ENCODE data around the gene MAN1A1.

Gene MAN1A1

GRCh38 chr6:119233312-119233984 lies 116.1 kb downstream of the MAN1A1 start:
- Histone ChIP-seq H4K91ac (ENCODE audit: low read depth, low read length, poor library complexity) (no peak overlapping the region), H3K18ac (ENCODE audit: low read length) (no peak overlapping the region), H3K9ac (ENCODE audit: low read depth, low read length, poor library complexity) (no peak overlapping the region), H4K8ac (ENCODE audit: low read depth, low read length) (no peak overlapping the region), H3K4me3 (ENCODE audit: low read length in 2 of 2) (no peak overlapping the region), H2BK5ac (ENCODE audit: low read length) (no peak overlapping the region), H2AFZ (ENCODE audit: low read length) (no peak overlapping the region), H2BK120ac (ENCODE audit: low read depth, low read length) (no peak overlapping the region), H3K14ac (ENCODE audit: low read length) (no peak overlapping the region), H3K27me3 (ENCODE audit: control insufficient read depth in 3 of 3, insufficient read depth in 3 of 3, low read depth in 1 of 3, low read length in 3 of 3) (no peaks in the 10 kb centered on the region), H2AK5ac (ENCODE audit: low read depth, low read length) (no peak overlapping the region), H3K4ac (ENCODE audit: low read length) (no peak overlapping the region), H3K9me3 (replicated peaks in 1 of 2; ENCODE audit: control insufficient read depth in 2 of 2, insufficient read depth in 1 of 2, low read depth in 1 of 2, low read length in 2 of 2) (peaks cover 4 to 10% of the 10 kb centered on the region in 2 donors), H3K4me1 (ENCODE audit: control insufficient read depth in 2 of 2, insufficient read depth in 1 of 2, low read depth in 1 of 2, low read length in 2 of 2) (no peaks in the 10 kb centered on the region), H3K23ac (ENCODE audit: low read depth, low read length, poor library complexity) (no peak overlapping the region), H3K27ac (replicated peaks; ENCODE audit: low read length) (no peak overlapping the region), H2BK12ac (ENCODE audit: low read length) (no peak overlapping the region), H2BK15ac (ENCODE audit: low read length) (no peak overlapping the region), H3K79me1 (ENCODE audit: low read depth, low read length) (no peaks in the 10 kb centered on the region), H3K36me3 (replicated peaks in 1 of 2; ENCODE audit: control insufficient read depth in 2 of 2, insufficient read depth in 2 of 2, low read length in 2 of 2) (no peaks in the 10 kb centered on the region), H3K4me2 (ENCODE audit: insufficient read depth, low read length, poor library complexity, severe bottlenecking) (no peak overlapping the region)
- DNase-seq (ENCODE audit: low spot score), result no peak
- no CpG with 5 or more reads among the region's 2 CpGs for WGBS, 2 donors (ENCODE audit: extremely low coverage in 2 of 2, insufficient read length in 2 of 2, insufficient replicate concordance in 1 of 2)

DNA sequence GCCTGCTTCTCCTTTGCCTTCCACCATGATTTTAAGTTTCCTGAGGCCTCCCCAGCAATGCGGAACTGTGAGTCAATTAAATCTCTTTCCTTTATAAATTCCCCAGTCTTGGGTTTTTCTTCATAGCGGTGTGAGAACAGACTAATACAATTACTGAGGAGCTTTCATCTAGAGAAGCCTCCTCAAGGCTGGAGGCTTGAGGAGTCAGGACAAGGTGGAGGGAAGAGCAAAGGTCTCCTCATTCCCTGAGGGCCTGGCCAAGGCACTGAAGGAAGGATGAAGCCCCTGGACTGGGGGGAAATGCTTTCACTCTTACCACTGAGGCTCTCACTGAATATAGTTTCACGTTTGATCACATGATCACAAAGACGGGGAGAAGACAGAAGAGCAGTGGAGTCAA lies 118.2 kb downstream of the MAN1A1 start:
- H3K9ac ChIP-seq (ENCODE audit: low read depth, low read length, poor library complexity), result no peak overlapping the region
- peaks cover 4 to 10% of the 10 kb centered on the region in 2 donors for H3K9me3 ChIP-seq (replicated peaks in 1 of 2; ENCODE audit: control insufficient read depth in 2 of 2, insufficient read depth in 1 of 2, low read depth in 1 of 2, low read length in 2 of 2)
- no peak overlapping the region for H3K14ac ChIP-seq (ENCODE audit: low read length)

DNA sequence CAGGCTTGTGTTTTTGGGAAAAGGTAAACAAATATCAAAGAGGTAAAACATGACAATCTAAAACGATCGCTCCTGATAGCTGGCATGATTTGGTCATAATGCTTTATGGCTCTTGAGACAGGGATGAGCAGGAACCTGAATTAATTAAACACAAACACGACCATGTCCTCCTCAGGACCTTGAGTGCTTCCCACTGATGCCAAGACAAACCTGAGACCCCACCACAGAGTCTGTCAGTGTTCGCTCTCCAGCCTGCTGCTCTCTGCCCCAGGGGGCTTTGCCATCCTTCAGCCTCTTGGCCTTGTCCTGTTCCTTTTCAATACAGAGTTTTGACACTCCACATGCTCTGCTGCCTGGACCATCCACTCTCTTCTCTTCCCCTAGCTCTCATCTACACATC lies 119.4 kb downstream of the MAN1A1 start:
- Histone ChIP-seq H4K8ac (ENCODE audit: low read depth, low read length) (no peak overlapping the region), H3K79me1 (ENCODE audit: low read depth, low read length) (no peaks in the 10 kb centered on the region), H3K14ac (ENCODE audit: low read length) (no peak overlapping the region), H3K23ac (ENCODE audit: low read depth, low read length, poor library complexity) (no peak overlapping the region), H3K4ac (ENCODE audit: low read length) (no peak overlapping the region), H3K9me3 (replicated peaks in 1 of 2; ENCODE audit: control insufficient read depth in 2 of 2, insufficient read depth in 1 of 2, low read depth in 1 of 2, low read length in 2 of 2) (peaks cover 0 to under 1% of the 10 kb centered on the region in 2 donors), H3K4me1 (ENCODE audit: control insufficient read depth in 2 of 2, insufficient read depth in 1 of 2, low read depth in 1 of 2, low read length in 2 of 2) (peaks cover 0 to 9% of the 10 kb centered on the region in 2 donors), H3K18ac (ENCODE audit: low read length) (no peak overlapping the region), H3K27me3 (ENCODE audit: control insufficient read depth in 3 of 3, insufficient read depth in 3 of 3, low read depth in 1 of 3, low read length in 3 of 3) (no peaks in the 10 kb centered on the region), H3K4me3 (ENCODE audit: low read length in 2 of 2) (no peak overlapping the region), H2BK12ac (ENCODE audit: low read length) (no peak overlapping the region), H2AK5ac (ENCODE audit: low read depth, low read length) (no peak overlapping the region), H2BK5ac (ENCODE audit: low read length) (no peak overlapping the region), H2BK15ac (ENCODE audit: low read length) (no peak overlapping the region), H3K36me3 (replicated peaks in 1 of 2; ENCODE audit: control insufficient read depth in 2 of 2, insufficient read depth in 2 of 2, low read length in 2 of 2) (no peaks in the 10 kb centered on the region), H3K4me2 (ENCODE audit: insufficient read depth, low read length, poor library complexity, severe bottlenecking) (no peak overlapping the region), H3K9ac (ENCODE audit: low read depth, low read length, poor library complexity) (no peak overlapping the region), H4K91ac (ENCODE audit: low read depth, low read length, poor library complexity) (no peak overlapping the region), H2BK120ac (ENCODE audit: low read depth, low read length) (no peak overlapping the region), H3K27ac (replicated peaks; ENCODE audit: low read length) (no peak overlapping the region), H2AFZ (ENCODE audit: low read length) (no peak overlapping the region)
- no peak for DNase-seq (ENCODE audit: low spot score)
- no CpG with 5 or more reads among the region's 4 CpGs for WGBS, 2 donors (ENCODE audit: extremely low coverage in 2 of 2, insufficient read length in 2 of 2, insufficient replicate concordance in 1 of 2)

More for the DNA sequence above, 118.2 kb downstream of the MAN1A1 start:
- Histone ChIP-seq H3K27me3 (ENCODE audit: control insufficient read depth in 3 of 3, insufficient read depth in 3 of 3, low read depth in 1 of 3, low read length in 3 of 3) (no peaks in the 10 kb centered on the region), H3K4me2 (ENCODE audit: insufficient read depth, low read length, poor library complexity, severe bottlenecking) (no peak overlapping the region), H3K36me3 (replicated peaks in 1 of 2; ENCODE audit: control insufficient read depth in 2 of 2, insufficient read depth in 2 of 2, low read length in 2 of 2) (no peaks in the 10 kb centered on the region), H3K4me1 (ENCODE audit: control insufficient read depth in 2 of 2, insufficient read depth in 1 of 2, low read depth in 1 of 2, low read length in 2 of 2) (peaks cover 0 to under 1% of the 10 kb centered on the region in 2 donors), H3K4me3 (ENCODE audit: low read length in 2 of 2) (no peak overlapping the region), H3K23ac (ENCODE audit: low read depth, low read length, poor library complexity) (no peak overlapping the region), H2BK15ac (ENCODE audit: low read length) (no peak overlapping the region), H4K8ac (ENCODE audit: low read depth, low read length) (no peak overlapping the region), H2BK12ac (ENCODE audit: low read length) (no peak overlapping the region), H3K4ac (ENCODE audit: low read length) (no peak overlapping the region), H4K91ac (ENCODE audit: low read depth, low read length, poor library complexity) (no peak overlapping the region), H3K27ac (replicated peaks; ENCODE audit: low read length) (no peak overlapping the region), H3K79me1 (ENCODE audit: low read depth, low read length) (no peaks in the 10 kb centered on the region), H3K18ac (ENCODE audit: low read length) (no peak overlapping the region), H2BK5ac (ENCODE audit: low read length) (no peak overlapping the region), H2BK120ac (ENCODE audit: low read depth, low read length) (no peak overlapping the region), H2AK5ac (ENCODE audit: low read depth, low read length) (no peak overlapping the region), H2AFZ (ENCODE audit: low read length) (no peak overlapping the region)
- WGBS, 2 donors (ENCODE audit: extremely low coverage in 2 of 2, insufficient read length in 2 of 2, insufficient replicate concordance in 1 of 2), result no CpG with 5 or more reads among the region's 4 CpGs
- DNase-seq (ENCODE audit: low spot score), result no peak

- no peak overlapping the region for H2AK5ac ChIP-seq (ENCODE audit: low read depth, low read length)
- no peak overlapping the region for H4K91ac ChIP-seq (ENCODE audit: low read depth, low read length, poor library complexity)
- no peak overlapping the region for H3K27ac ChIP-seq (replicated peaks; ENCODE audit: low read length)
- H3K4me3 ChIP-seq (ENCODE audit: low read length in 2 of 2), result no peak overlapping the region
- no peak overlapping the region for H3K14ac ChIP-seq (ENCODE audit: low read length)
- no peak overlapping the region for H2AFZ ChIP-seq (ENCODE audit: low read length)
- H3K4ac ChIP-seq (ENCODE audit: low read length), result no peak overlapping the region
- no peaks in the 10 kb centered on the region for H3K36me3 ChIP-seq (replicated peaks in 1 of 2; ENCODE audit: control insufficient read depth in 2 of 2, insufficient read depth in 2 of 2, low read length in 2 of 2)
- no peak overlapping the region for H3K23ac ChIP-seq (ENCODE audit: low read depth, low read length, poor library complexity)
- peaks cover 0 to 9% of the 10 kb centered on the region in 2 donors for H3K4me1 ChIP-seq (ENCODE audit: control insufficient read depth in 2 of 2, insufficient read depth in 1 of 2, low read depth in 1 of 2, low read length in 2 of 2)
- H3K4me2 ChIP-seq (ENCODE audit: insufficient read depth, low read length, poor library complexity, severe bottlenecking), result no peak overlapping the region
- H2BK12ac ChIP-seq (ENCODE audit: low read length), result no peak overlapping the region
- DNase-seq (ENCODE audit: low spot score), result no peak
- H4K8ac ChIP-seq (ENCODE audit: low read depth, low read length), result no peak overlapping the region
- H3K9me3 ChIP-seq (replicated peaks in 1 of 2; ENCODE audit: control insufficient read depth in 2 of 2, insufficient read depth in 1 of 2, low read depth in 1 of 2, low read length in 2 of 2), result no peaks in the 10 kb centered on the region
- no peaks in the 10 kb centered on the region for H3K79me1 ChIP-seq (ENCODE audit: low read depth, low read length)
- H3K27me3 ChIP-seq (ENCODE audit: control insufficient read depth in 3 of 3, insufficient read depth in 3 of 3, low read depth in 1 of 3, low read length in 3 of 3), result no peaks in the 10 kb centered on the region
- no peak overlapping the region for H2BK5ac ChIP-seq (ENCODE audit: low read length)
- no peak overlapping the region for H3K18ac ChIP-seq (ENCODE audit: low read length)
- no peak overlapping the region for H3K9ac ChIP-seq (ENCODE audit: low read depth, low read length, poor library complexity)
- no peak overlapping the region for H2BK120ac ChIP-seq (ENCODE audit: low read depth, low read length)
- no CpG with 5 or more reads among the region's 2 CpGs for WGBS, 2 donors (ENCODE audit: extremely low coverage in 2 of 2, insufficient read length in 2 of 2, insufficient replicate concordance in 1 of 2)
- no peak overlapping the region for H2BK15ac ChIP-seq (ENCODE audit: low read length)
Observed at GRCh38 chr6:119227377-119227776, 122.2 kb downstream of the MAN1A1 start.
